SH-SY5Y (cell line): ENCODE measurements around the gene LST1.

ENCODE experiments used
- GATA2 ChIP-seq: IDR thresholded peaks from 2 replicates; pipeline ENCODE4 v1.6.1; 2011; ENCODE audit warnings: mild to moderate bottlenecking, low read depth, low read length
- GATA3 ChIP-seq: IDR thresholded peaks from 2 replicates; pipeline ENCODE4 v1.6.1; 2011; ENCODE audit warnings: low read depth, mild to moderate bottlenecking, low read length, moderate library complexity

- TF ChIP-seq GATA2 = no peak
- TF ChIP-seq GATA3 = no peak
These were observed 30.9 kb downstream of the LST1 start for GRCh38 chr6:31617010-31617409.
